GM20000 (cell line): ENCODE data around the gene ATP2B2.

Experiments used
- DNase-seq: peaks from one replicate; pipeline ENCODE4 v3.0.0; 2012; ENCODE audit warnings: low spot score
- CTCF ChIP-seq: IDR thresholded peaks from 2 replicates; pipeline ENCODE4 v1.5.1; 2012; ENCODE audit warnings: mild to moderate bottlenecking, control low read depth; ENCODE audit errors: extremely low read depth, missing control alignments

The ATP2B2 gene

GRCh38 chr3:10274601-10275000 lies 230.8 kb downstream of the ATP2B2 start:
- DNase-seq = no peak
- no peak for TF ChIP-seq CTCF
